Body of pancreas (tissue), 4 donors: Measurements from ENCODE around the gene RPH3AL. TPM values are rescaled to one million over a fixed set of nuclear protein-coding genes. Genes with fewer than 3 reads are reported as not detected.
A peak's percentile ranks its signal among the peaks of the same experiment; 100 is the strongest.

Experiments
- ATAC-seq: fragments of 150-250 bp; one replicate; pipeline ENCODE4 v1.9.1; 2016
- DNase-seq, 4 donors: peaks; one replicate each; pipeline ENCODE4 v3.0.0-alpha.2; 2019
- H3K27ac ChIP-seq, 4 donors: fragments of 200-600 bp; sonication (generic); 1 replicate in 3 of 4; 2 replicates in 1 of 4; pipeline versions ENCODE4 v1.5.1 to v1.6.1; 2016 to 2019; ENCODE audit warnings: mild to moderate bottlenecking in 1 of 4, mixed read lengths in 1 of 4, moderate library complexity in 1 of 4
- H3K27me3 ChIP-seq, 2 donors: fragments of 200-600 bp; sonication (generic); one replicate each; pipeline ENCODE4 v1.6.0; 2016; ENCODE audit warnings: mild to moderate bottlenecking in 1 of 2
- H3K36me3 ChIP-seq, 2 donors: fragments of 200-600 bp; sonication (generic); replicated peaks in 1 of 2; 2 replicates each; pipeline ENCODE4 v1.5.1; 2016; ENCODE audit warnings: low read depth in 2 of 2; ENCODE audit not compliant: insufficient read depth in 1 of 2
- H3K4me1 ChIP-seq: fragments of 200-600 bp; sonication (generic); one replicate; pipeline ENCODE4 v1.6.0; 2016
- H3K4me3 ChIP-seq, 2 donors: fragments of 200-600 bp; sonication (generic); 1 replicate in 1 of 2; 2 replicates in 1 of 2; pipeline ENCODE4 v1.5.1; 2016 to 2019
- H3K9me3 ChIP-seq, 3 donors: fragments of 200-600 bp; sonication (generic); 1 replicate in 2 of 3; 2 replicates in 1 of 3; pipeline ENCODE4 v1.5.1; 2016
- CTCF ChIP-seq, 7 experiments: fragments of 450-650 bp in 4 of 7; fragments of 200-600 bp in 3 of 7; sonication (generic) in 3 of 7; IDR thresholded peaks; one replicate each; pipeline ENCODE4 v1.5.1; 2016 to 2019; ENCODE audit warnings: antibody characterized with exemption in 7 of 7
- POLR2A ChIP-seq, 3 donors: fragments of 450-650 bp; IDR thresholded peaks; one replicate each; pipeline ENCODE4 v1.6.1; 2016; ENCODE audit warnings: antibody characterized with exemption in 3 of 3, mild to moderate bottlenecking in 2 of 3
- WGBS, 2 donors: methylation state at CpG; one replicate each; pipeline ENCODE4 v1.1.5; 2017; 5-methylcytosine and 5-hydroxymethylcytosine counted together
- intact Hi-C: fragments of 100-400 bp; cut with DNase I; formaldehyde crosslinking; loops from one replicate; pipeline ENCODE4 v1.15.1; 2023
- total RNA-seq, 2 donors: library from RNA; depleted of rRNA; stranded (reverse); fragments of >200 nt; gene quantifications; one replicate each; pipeline ENCODE4 v1.1.0, GENCODE V29; 2016

Gene RPH3AL
- total RNA-seq, 2 donors from 2014 or later, result 77.1 to 89.5 TPM

DNA sequence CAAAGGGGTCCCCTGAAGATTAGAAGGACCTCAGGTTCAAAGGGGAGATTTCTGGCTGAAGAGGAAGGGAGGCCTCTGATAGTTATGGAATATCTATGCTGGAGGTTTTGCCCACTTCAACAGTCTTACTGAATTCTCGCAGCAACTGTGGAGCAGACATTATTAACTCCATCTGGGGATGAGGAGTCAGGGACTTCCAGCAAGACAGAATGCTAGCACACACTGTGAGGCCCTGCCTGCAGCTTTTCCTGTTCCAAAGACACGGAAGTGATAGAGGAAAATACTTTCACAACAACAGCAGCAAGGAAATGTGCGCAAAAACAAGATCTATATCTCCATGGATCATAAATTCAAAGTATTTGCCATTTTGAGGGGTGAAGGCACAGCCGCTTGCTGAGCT lies 72.8 kb downstream of the RPH3AL start:
- intact Hi-C loops, result no loop called here
- no peak for TF ChIP-seq POLR2A (IDR thresholded peaks at IDR 0.05)
- no peak for TF ChIP-seq CTCF (IDR thresholded peaks at IDR 0.05)
- peaks cover 8% of the 10 kb centered on the region for H3K4me1 ChIP-seq
- peak overlapping the region in 1 of 4 donors; percentile 8 for H3K27ac ChIP-seq
- H3K4me3 ChIP-seq, result no peak overlapping the region
- no peaks in the 10 kb centered on the region for H3K9me3 ChIP-seq
- no peak for DNase-seq
- WGBS, 2 donors, result 59 to 83% methylated on average over 4 of the region's 4 CpGs
- H3K27me3 ChIP-seq, result no peaks in the 10 kb centered on the region
- no peak for ATAC-seq
- H3K36me3 ChIP-seq, result peaks cover 0 to 4% of the 10 kb centered on the region in 2 donors

DNA sequence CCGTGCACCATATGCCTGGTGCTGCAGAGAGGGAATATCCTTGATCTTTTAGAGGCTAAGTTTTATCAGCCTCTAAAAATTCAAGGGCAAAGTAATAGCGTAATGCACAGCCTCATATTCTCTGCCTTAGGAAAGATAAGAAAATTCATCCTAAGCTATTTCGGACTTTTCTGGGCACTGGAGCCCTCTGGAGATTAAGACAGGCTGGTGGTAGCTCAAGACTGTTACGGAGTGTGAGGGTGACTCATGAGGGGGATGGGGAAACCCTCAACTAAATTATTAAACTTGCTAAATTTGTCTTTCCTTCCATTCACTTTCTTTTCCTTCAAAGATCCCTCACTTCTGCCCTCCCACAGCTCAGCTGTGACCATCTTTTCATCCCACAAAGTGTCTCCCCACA lies 73.3 kb downstream of the RPH3AL start:
- peaks cover 8% of the 10 kb centered on the region for H3K4me1 ChIP-seq
- TF ChIP-seq POLR2A (IDR thresholded peaks at IDR 0.05) (no peak), CTCF (IDR thresholded peaks at IDR 0.05) (no peak)
- DNase-seq, result no peak
- no peak overlapping the region for H3K4me3 ChIP-seq
- no peaks in the 10 kb centered on the region for H3K9me3 ChIP-seq
- peaks cover 0 to 6% of the 10 kb centered on the region in 2 donors for H3K36me3 ChIP-seq
- ATAC-seq, result no peak
- intact Hi-C loops, result no loop called here
- no peaks in the 10 kb centered on the region for H3K27me3 ChIP-seq
- H3K27ac ChIP-seq, result no peak overlapping the region
- WGBS, 2 donors, result 90 to 92% methylated on average over 4 of the region's 4 CpGs

DNA sequence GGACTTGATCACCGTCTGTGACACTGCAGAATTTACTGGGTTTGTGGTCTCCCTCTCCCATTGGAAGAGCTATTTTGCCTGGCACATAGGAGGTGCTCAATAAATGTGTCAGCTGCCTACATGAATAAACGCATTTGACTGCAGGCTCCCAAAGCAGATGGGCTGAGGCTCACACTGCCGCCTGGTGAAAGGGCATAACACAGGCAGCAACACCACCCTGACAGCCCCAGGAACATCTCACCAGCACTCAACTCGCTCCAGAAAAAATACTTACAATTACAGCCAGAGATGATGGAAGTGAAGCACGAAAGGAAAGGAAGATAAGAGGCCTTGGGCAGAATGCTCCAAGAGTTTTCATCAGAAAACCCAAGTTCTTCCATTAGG lies 73.9 kb downstream of the RPH3AL start:
- Histone ChIP-seq H3K27ac (no peak overlapping the region), H3K9me3 (no peaks in the 10 kb centered on the region), H3K4me1 (peaks cover 8% of the 10 kb centered on the region), H3K36me3 (peaks cover 0 to 7% of the 10 kb centered on the region in 2 donors), H3K4me3 (no peak overlapping the region), H3K27me3 (no peaks in the 10 kb centered on the region)
- no peak for ATAC-seq
- TF ChIP-seq CTCF (IDR thresholded peaks at IDR 0.05), result no peak
- no peak for TF ChIP-seq POLR2A (IDR thresholded peaks at IDR 0.05)
- WGBS, 2 donors, result 91 to 92% methylated on average over 5 of the region's 5 CpGs
- intact Hi-C loops, result no loop called here
- DNase-seq, result no peak

GRCh38 chr17:278055-278675 lies 74.4 kb downstream of the RPH3AL start:
- 85 to 88% methylated on average over 12 of the region's 12 CpGs for WGBS, 2 donors
- Histone ChIP-seq H3K4me3 (no peak overlapping the region), H3K27me3 (no peaks in the 10 kb centered on the region), H3K36me3 (peaks cover 0 to 7% of the 10 kb centered on the region in 2 donors), H3K27ac (no peak overlapping the region), H3K9me3 (no peaks in the 10 kb centered on the region), H3K4me1 (peaks cover 8% of the 10 kb centered on the region)
- TF ChIP-seq CTCF (IDR thresholded peaks at IDR 0.05) (no peak), POLR2A (IDR thresholded peaks at IDR 0.05) (no peak)
- ATAC-seq, result no peak
- intact Hi-C loops, result no loop called here
- peak in 1 of 4 donors; percentile 9 for DNase-seq

DNA sequence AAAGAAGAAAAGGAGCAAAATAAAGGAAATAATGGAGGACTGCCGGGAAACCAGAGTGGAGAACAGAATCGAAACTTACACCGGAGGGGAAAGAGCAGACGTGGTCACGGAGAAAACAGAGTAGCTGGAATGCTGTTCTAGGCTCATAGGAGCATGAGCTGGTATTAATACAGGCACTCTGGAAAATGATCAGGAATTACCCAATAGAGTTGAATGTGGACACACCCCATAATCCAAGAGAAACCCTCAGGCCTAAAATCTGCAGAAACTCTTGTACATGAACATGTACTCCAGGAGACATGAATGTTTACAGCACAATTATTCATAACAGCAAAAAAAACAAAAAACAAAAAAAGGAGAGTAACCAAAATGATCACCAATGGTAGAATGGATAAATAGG lies 77.7 kb downstream of the RPH3AL start:
- intact Hi-C loops, result no loop called here
- H3K27ac ChIP-seq, result no peak overlapping the region
- ATAC-seq, result no peak
- DNase-seq, result no peak
- peaks cover 0 to 3% of the 10 kb centered on the region in 2 donors for H3K36me3 ChIP-seq
- no peaks in the 10 kb centered on the region for H3K27me3 ChIP-seq
- no peaks in the 10 kb centered on the region for H3K9me3 ChIP-seq
- no peak overlapping the region for H3K4me3 ChIP-seq
- TF ChIP-seq CTCF (IDR thresholded peaks at IDR 0.05), result no peak
- TF ChIP-seq POLR2A (IDR thresholded peaks at IDR 0.05), result no peak
- WGBS, 2 donors, result 89 to 97% methylated on average over 5 of the region's 5 CpGs
- no peaks in the 10 kb centered on the region for H3K4me1 ChIP-seq
